ENCODE data around the gene IDH3A. TPM values are rescaled to one million over a fixed set of nuclear protein-coding genes. Genes with fewer than 3 reads are reported as not detected.

IDH3A gene
- total RNA-seq, 1 donor from 2014 or later, result 17.7 TPM

GRCh38 chr15:78208341-78208844 is 59.2 kb downstream of the IDH3A start:
- H3K27ac ChIP-seq, result no peak overlapping the region
- no peaks in the 10 kb centered on the region for H3K36me3 ChIP-seq
- peak in 1 of 2 donors; percentile 49 for DNase-seq (ENCODE audit: low spot score in 2 of 2)
- H3K27me3 ChIP-seq, result no peaks in the 10 kb centered on the region
- H3K4me3 ChIP-seq, result no peak overlapping the region
- no peaks in the 10 kb centered on the region for H3K9me3 ChIP-seq
- intact Hi-C loops (cut with DNase I), result no loop called here
- H3K4me1 ChIP-seq, result no peaks in the 10 kb centered on the region
- TF ChIP-seq CTCF (IDR thresholded peaks at IDR 0.05), result no peak

GRCh38 chr15:78208887-78209645 is 59.9 kb downstream of the IDH3A start:
- H3K9me3 ChIP-seq, result no peaks in the 10 kb centered on the region
- TF ChIP-seq CTCF (IDR thresholded peaks at IDR 0.05), result no peak
- H3K27ac ChIP-seq, result no peak overlapping the region
- no peaks in the 10 kb centered on the region for H3K27me3 ChIP-seq
- peak in 1 of 2 donors; percentile 48 for DNase-seq (ENCODE audit: low spot score in 2 of 2)
- no peaks in the 10 kb centered on the region for H3K36me3 ChIP-seq
- H3K4me1 ChIP-seq, result no peaks in the 10 kb centered on the region
- intact Hi-C loops (cut with DNase I), result no loop called here
- no peak overlapping the region for H3K4me3 ChIP-seq

GRCh38 chr15:78209646-78210348 is 60.6 kb downstream of the IDH3A start:
- H3K4me1 ChIP-seq, result no peaks in the 10 kb centered on the region
- no peak overlapping the region for H3K27ac ChIP-seq
- TF ChIP-seq CTCF (IDR thresholded peaks at IDR 0.05), result no peak
- peak in 1 of 2 donors; percentile 45 for DNase-seq (ENCODE audit: low spot score in 2 of 2)
- H3K9me3 ChIP-seq, result no peaks in the 10 kb centered on the region
- no peaks in the 10 kb centered on the region for H3K36me3 ChIP-seq
- intact Hi-C loops (cut with DNase I), result no loop called here
- no peak overlapping the region for H3K4me3 ChIP-seq
- H3K27me3 ChIP-seq, result no peaks in the 10 kb centered on the region

- intact Hi-C loops (cut with DNase I), result no loop called here
- H3K27me3 ChIP-seq, result no peaks in the 10 kb centered on the region
- H3K9me3 ChIP-seq, result no peaks in the 10 kb centered on the region
- H3K4me1 ChIP-seq, result no peaks in the 10 kb centered on the region
- no peaks in the 10 kb centered on the region for H3K36me3 ChIP-seq
- no peak overlapping the region for H3K27ac ChIP-seq
- TF ChIP-seq CTCF (IDR thresholded peaks at IDR 0.05), result no peak
- no peak for DNase-seq (ENCODE audit: low spot score in 2 of 2)
- no peak overlapping the region for H3K4me3 ChIP-seq
Measured at GRCh38 chr15:78210349-78210717, 61.2 kb downstream of the IDH3A start.

GRCh38 chr15:78211189-78211921 is 62.2 kb downstream of the IDH3A start:
- intact Hi-C loops (cut with DNase I), result no loop called here
- Histone ChIP-seq H3K4me1 (no peaks in the 10 kb centered on the region), H3K4me3 (no peak overlapping the region), H3K27me3 (no peaks in the 10 kb centered on the region), H3K9me3 (no peaks in the 10 kb centered on the region), H3K27ac (no peak overlapping the region), H3K36me3 (no peaks in the 10 kb centered on the region)
- peak in 1 of 2 donors; percentile 35 for DNase-seq (ENCODE audit: low spot score in 2 of 2)
- TF ChIP-seq CTCF (IDR thresholded peaks at IDR 0.05), result no peak
